H9 (cell line): ENCODE data around the gene GALNT12. TPM values are rescaled to one million over a fixed set of nuclear protein-coding genes. Genes with fewer than 3 reads are reported as not detected.

Experiments used
- DNase-seq: peaks from one replicate; pipeline ENCODE4 v3.0.0-alpha.2; 2017
- H2AFZ ChIP-seq: one replicate; pipeline ENCODE4 v1.6.1; 2013; ENCODE audit warnings: mild to moderate bottlenecking, low read length, control low read depth, moderate library complexity
- H2AK5ac ChIP-seq: 2 replicates; pipeline ENCODE4 v1.6.1; 2013; ENCODE audit warnings: low read length, control low read depth, mixed read lengths; ENCODE audit not compliant: insufficient read length
- H2BK120ac ChIP-seq: one replicate; pipeline ENCODE4 v1.6.1; 2013; ENCODE audit warnings: low read depth, mild to moderate bottlenecking, low read length, control low read depth, inconsistent platforms; ENCODE audit not compliant: poor library complexity, severe bottlenecking
- H2BK12ac ChIP-seq: 2 replicates; pipeline ENCODE4 v1.6.1; 2013; ENCODE audit warnings: low read length, control low read depth, mixed read lengths, low read depth; ENCODE audit not compliant: insufficient read length
- H2BK15ac ChIP-seq: 2 replicates; pipeline ENCODE4 v1.6.1; 2013; ENCODE audit warnings: low read depth, low read length, control low read depth
- H2BK20ac ChIP-seq: one replicate; pipeline ENCODE4 v1.6.1; 2013; ENCODE audit warnings: low read depth, mild to moderate bottlenecking, low read length, control low read depth, inconsistent platforms; ENCODE audit not compliant: poor library complexity, severe bottlenecking
- H2BK5ac ChIP-seq: 2 replicates; pipeline ENCODE4 v1.6.1; 2013; ENCODE audit warnings: low read length, control low read depth, mixed read lengths; ENCODE audit not compliant: insufficient read length
- H3K14ac ChIP-seq: 2 replicates; pipeline ENCODE4 v1.6.1; 2013; ENCODE audit warnings: low read length, control low read depth; ENCODE audit not compliant: insufficient read depth
- H3K18ac ChIP-seq: 2 replicates; pipeline ENCODE4 v1.6.1; 2013; ENCODE audit warnings: low read depth, mild to moderate bottlenecking, mixed read lengths, low read length, control low read depth; ENCODE audit not compliant: insufficient read length
- H3K23ac ChIP-seq: 2 replicates; pipeline ENCODE4 v1.6.1; 2013; ENCODE audit warnings: low read length, control low read depth, mixed read lengths, low read depth; ENCODE audit not compliant: insufficient read length
- H3K23me2 ChIP-seq: 2 replicates; pipeline ENCODE4 v1.6.1; 2013; ENCODE audit warnings: low read depth, mild to moderate bottlenecking, mixed read lengths, low read length, control low read depth; ENCODE audit not compliant: insufficient read length, poor library complexity, severe bottlenecking
- H3K27ac ChIP-seq: 2 replicates; pipeline ENCODE4 v1.5.1; 2013; ENCODE audit warnings: low read length, control low read depth, mixed read lengths, low read depth; ENCODE audit not compliant: insufficient read length
- H3K27me3 ChIP-seq: 2 replicates; pipeline ENCODE4 v1.6.1; 2013; ENCODE audit warnings: low read length, control low read depth, inconsistent platforms; ENCODE audit not compliant: insufficient read depth
- H3K4ac ChIP-seq: 2 replicates; pipeline ENCODE4 v1.6.1; 2013; ENCODE audit warnings: low read depth, mild to moderate bottlenecking, control low read depth, inconsistent platforms, low read length, moderate library complexity
- H3K4me1 ChIP-seq: 2 replicates; pipeline ENCODE4 v1.6.1; 2013; ENCODE audit warnings: low read length, control low read depth, inconsistent platforms; ENCODE audit not compliant: insufficient read depth
- H3K4me2 ChIP-seq: 2 replicates; pipeline ENCODE4 v1.6.1; 2013; ENCODE audit warnings: low read length, control low read depth, mixed read lengths; ENCODE audit not compliant: insufficient read length, insufficient read depth
- H3K56ac ChIP-seq: 2 replicates; pipeline ENCODE4 v1.6.1; 2013; ENCODE audit warnings: low read depth, mild to moderate bottlenecking, mixed read lengths, low read length, control low read depth; ENCODE audit not compliant: insufficient read length
- H3K79me1 ChIP-seq: 2 replicates; pipeline ENCODE4 v1.6.1; 2013; ENCODE audit warnings: low read depth, mild to moderate bottlenecking, moderate library complexity, low read length, control low read depth, inconsistent platforms; ENCODE audit not compliant: insufficient read depth, poor library complexity, severe bottlenecking
- H3K79me2 ChIP-seq: 2 replicates; pipeline ENCODE4 v1.6.1; 2013; ENCODE audit warnings: low read length, control low read depth, inconsistent platforms; ENCODE audit not compliant: insufficient read depth
- H3K9ac ChIP-seq: 2 replicates; pipeline ENCODE4 v1.6.1; 2013; ENCODE audit warnings: low read length, control low read depth, mixed read lengths; ENCODE audit not compliant: insufficient read length; ENCODE audit errors: extremely low read depth
- H3K9me3 ChIP-seq: one replicate; pipeline ENCODE4 v1.6.1; 2013; ENCODE audit warnings: low read depth, low read length, inconsistent platforms; ENCODE audit not compliant: control insufficient read depth
- H3T11ph ChIP-seq: one replicate; pipeline ENCODE4 v1.6.1; 2013; ENCODE audit warnings: mild to moderate bottlenecking, low read length, control low read depth, inconsistent platforms
- H4K20me1 ChIP-seq: one replicate; pipeline ENCODE4 v1.6.1; 2013; ENCODE audit not compliant: control insufficient read depth, insufficient read length, insufficient read depth
- H4K5ac ChIP-seq: 2 replicates; pipeline ENCODE4 v1.6.1; 2013; ENCODE audit warnings: low read depth, mild to moderate bottlenecking, mixed read lengths, low read length, control low read depth; ENCODE audit not compliant: insufficient read length
- H4K8ac ChIP-seq: replicated peaks from 2 replicates; pipeline ENCODE4 v1.6.1; 2013; ENCODE audit warnings: low read length, control low read depth, mixed read lengths, low read depth; ENCODE audit not compliant: insufficient read length
- H4K91ac ChIP-seq: 2 replicates; pipeline ENCODE4 v1.6.1; 2013; ENCODE audit warnings: low read depth, mild to moderate bottlenecking, moderate library complexity, mixed read lengths, low read length, control low read depth; ENCODE audit not compliant: insufficient read length
- H3K27ac Mint-ChIP-seq, 3 experiments: 2 replicates in 2 of 3; 3 replicates in 1 of 3; pipeline ENCODE4 v1.8.0; 2020 to 2021; ENCODE audit warnings: mixed read lengths in 3 of 3, mild to moderate bottlenecking in 1 of 3, moderate library complexity in 1 of 3
- H3K27me3 Mint-ChIP-seq: 2 replicates; pipeline ENCODE4 v1.8.0; 2021; ENCODE audit warnings: low read depth, mild to moderate bottlenecking, moderate library complexity, mixed read lengths
- H3K36me3 Mint-ChIP-seq, 3 experiments: 2 replicates in 2 of 3; 3 replicates in 1 of 3; pipeline ENCODE4 v1.8.0; 2020 to 2021; ENCODE audit warnings: low read depth in 3 of 3, mixed read lengths in 3 of 3; ENCODE audit not compliant: insufficient read depth in 1 of 3
- H3K4me1 Mint-ChIP-seq, 2 experiments: 2 replicates each; pipeline ENCODE4 v1.8.0; 2020; ENCODE audit warnings: mixed read lengths in 2 of 2
- H3K4me3 Mint-ChIP-seq, 2 experiments: 2 replicates in 1 of 2; 3 replicates in 1 of 2; pipeline ENCODE4 v1.8.0; 2020 to 2021; ENCODE audit warnings: mild to moderate bottlenecking in 2 of 2, mixed read lengths in 2 of 2, moderate library complexity in 1 of 2
- H3K9me3 Mint-ChIP-seq, 2 experiments: 2 replicates in 1 of 2; 3 replicates in 1 of 2; pipeline ENCODE4 v1.8.0; 2020; ENCODE audit warnings: mild to moderate bottlenecking in 2 of 2, mixed read lengths in 2 of 2, moderate library complexity in 1 of 2
- WGBS: extraction: QIAGEN DNeasy Blood & Tissue Kit; methylation state at CpG from one replicate; pipeline ENCODE4 v1.1.7; 2013; ENCODE audit warnings: missing lambda C conversion rate, low lambda C conversion rate, mixed read lengths; ENCODE audit not compliant: insufficient read length; ENCODE audit errors: extremely low coverage; 5-methylcytosine and 5-hydroxymethylcytosine counted together
- total RNA-seq: library from RNA; stranded (reverse); gene quantifications from 2 replicates; pipeline ENCODE4 v1.2.1, GENCODE V29; 2021
- TF ChIP-seq, protein P1 (sequence below): fragments of 200-600 bp; sonication (generic); conservative IDR thresholded peaks from 3 replicates; pipeline ENCODE4 v1.8.0; 2021; ENCODE audit warnings: antibody characterized with exemption, mild to moderate bottlenecking

The GALNT12 gene
- total RNA-seq, 1 experiment from 2014 or later, result 18.0 TPM

DNA sequence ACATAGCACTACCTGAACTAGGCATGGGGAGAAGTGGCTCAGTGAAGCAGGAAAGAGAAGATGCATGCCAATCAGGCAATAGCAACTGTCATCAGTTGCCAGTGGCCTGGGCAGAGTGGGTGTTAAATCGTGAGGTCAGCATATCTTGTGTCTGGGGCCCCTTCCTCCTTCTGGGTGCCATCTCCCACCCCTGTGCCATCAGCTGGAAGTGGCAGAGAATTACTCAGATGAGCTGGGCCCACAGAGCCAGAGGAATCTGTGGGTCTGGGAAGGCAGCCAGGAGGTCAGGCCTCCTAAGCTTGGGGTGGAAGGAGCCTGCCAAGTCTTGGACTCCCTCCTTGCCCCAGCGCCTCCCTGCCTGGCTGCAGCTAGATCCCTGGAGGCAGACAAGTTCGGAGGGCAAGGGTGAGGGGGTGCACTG lies 66.5 kb downstream of the GALNT12 start:
- no peak overlapping the region for H2BK5ac ChIP-seq
- DNase-seq, result no peak
- Mint-ChIP-seq H3K27ac (no peak overlapping the region), H3K4me1 (no peaks in the 10 kb centered on the region), H3K36me3 (no peaks in the 10 kb centered on the region), H3K4me3 (no peak overlapping the region), H3K9me3 (peaks cover 0 to 4% of the 10 kb centered on the region in 2 experiments; a peak in 4 of 5 replicates), H3K27me3 (peaks cover 36% of the 10 kb centered on the region)
- H3K27ac ChIP-seq, result no peak overlapping the region
- peak overlapping the region; percentile 80; the same call in 1 of the 2 replicates for H3K14ac ChIP-seq
- H4K5ac ChIP-seq, result no peak overlapping the region
- no peaks in the 10 kb centered on the region for H3K4me1 ChIP-seq
- no peak overlapping the region for H4K8ac ChIP-seq
- H2BK20ac ChIP-seq, result no peak overlapping the region
- H3K27me3 ChIP-seq, result no peaks in the 10 kb centered on the region
- H3K79me1 ChIP-seq, result no peaks in the 10 kb centered on the region
- no peak overlapping the region for H2AK5ac ChIP-seq
- H3K4ac ChIP-seq, result no peak overlapping the region
- H3K9me3 ChIP-seq, result no peaks in the 10 kb centered on the region
- no peaks in the 10 kb centered on the region for H4K20me1 ChIP-seq
- no peak overlapping the region for H2BK12ac ChIP-seq
- no peak overlapping the region for H3K4me2 ChIP-seq
- H3K79me2 ChIP-seq, result no peaks in the 10 kb centered on the region
- H4K91ac ChIP-seq, result no peak overlapping the region
- H2BK15ac ChIP-seq, result no peak overlapping the region
- H2BK120ac ChIP-seq, result no peak overlapping the region
- H3K23me2 ChIP-seq, result no peaks in the 10 kb centered on the region
- H3K56ac ChIP-seq, result no peak overlapping the region
- H3K9ac ChIP-seq, result no peak overlapping the region
- TF ChIP-seq, protein P1, sequence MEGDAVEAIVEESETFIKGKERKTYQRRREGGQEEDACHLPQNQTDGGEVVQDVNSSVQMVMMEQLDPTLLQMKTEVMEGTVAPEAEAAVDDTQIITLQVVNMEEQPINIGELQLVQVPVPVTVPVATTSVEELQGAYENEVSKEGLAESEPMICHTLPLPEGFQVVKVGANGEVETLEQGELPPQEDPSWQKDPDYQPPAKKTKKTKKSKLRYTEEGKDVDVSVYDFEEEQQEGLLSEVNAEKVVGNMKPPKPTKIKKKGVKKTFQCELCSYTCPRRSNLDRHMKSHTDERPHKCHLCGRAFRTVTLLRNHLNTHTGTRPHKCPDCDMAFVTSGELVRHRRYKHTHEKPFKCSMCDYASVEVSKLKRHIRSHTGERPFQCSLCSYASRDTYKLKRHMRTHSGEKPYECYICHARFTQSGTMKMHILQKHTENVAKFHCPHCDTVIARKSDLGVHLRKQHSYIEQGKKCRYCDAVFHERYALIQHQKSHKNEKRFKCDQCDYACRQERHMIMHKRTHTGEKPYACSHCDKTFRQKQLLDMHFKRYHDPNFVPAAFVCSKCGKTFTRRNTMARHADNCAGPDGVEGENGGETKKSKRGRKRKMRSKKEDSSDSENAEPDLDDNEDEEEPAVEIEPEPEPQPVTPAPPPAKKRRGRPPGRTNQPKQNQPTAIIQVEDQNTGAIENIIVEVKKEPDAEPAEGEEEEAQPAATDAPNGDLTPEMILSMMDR, result no peak
- no peak overlapping the region for H2AFZ ChIP-seq
- no peak overlapping the region for H3K18ac ChIP-seq
- H3T11ph ChIP-seq, result no peak overlapping the region
- H3K23ac ChIP-seq, result no peak overlapping the region
- WGBS, result no CpG with 5 or more reads among the region's 3 CpGs
